ENCODE results near the gene TCF25.

DNA sequence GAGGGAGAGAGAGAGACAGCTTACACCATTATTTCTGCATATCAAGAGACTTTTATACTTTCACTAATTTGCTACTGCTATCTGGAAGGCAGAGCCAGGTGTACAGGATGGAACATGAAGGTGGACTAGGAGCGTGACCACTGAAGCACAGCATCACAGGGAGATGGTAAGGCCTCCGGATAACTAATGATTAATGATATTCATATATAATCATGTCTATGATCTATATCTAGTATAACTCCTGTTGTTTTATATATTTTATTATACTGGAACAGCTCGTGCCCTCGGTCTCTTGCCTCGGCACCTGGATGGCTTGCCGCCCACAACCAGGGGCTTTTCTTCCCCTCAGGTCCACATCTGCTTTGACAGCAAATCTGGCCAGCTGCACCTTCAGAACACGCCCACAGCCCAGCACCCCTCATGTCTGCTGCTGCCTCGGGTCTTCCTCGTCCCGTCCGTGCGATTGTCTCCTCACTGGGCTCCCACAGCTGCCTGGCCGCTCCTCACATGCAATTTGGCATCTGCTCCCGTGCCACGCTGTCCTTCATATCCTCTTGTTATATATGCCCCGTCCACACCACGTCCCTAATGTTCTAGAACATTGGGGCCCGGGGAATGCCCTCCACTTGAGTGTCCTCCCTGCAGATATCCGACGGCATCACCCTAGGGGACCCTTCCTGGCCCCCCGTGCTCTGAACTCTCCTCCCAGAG is 64.9 kb downstream of the TCF25 start:
- TF ChIP-seq CTCF (IDR thresholded peaks at IDR 0.05) (no peak), POLR2A (IDR thresholded peaks at IDR 0.05) (no peak)

Measured in esophagus squamous epithelium (tissue), 4 donors.